ENCODE measurements around the gene TADA1. TPM values are rescaled to one million over a fixed set of nuclear protein-coding genes. Genes with fewer than 3 reads are reported as not detected.
"Not testable (repeated sequence)": the region's sequence is repeated elsewhere in the genome, so short reads cannot be mapped to it uniquely, and the experiment has no call there.

TADA1 gene
- total RNA-seq, 1 experiment from 2014 or later: 14.7 TPM

DNA sequence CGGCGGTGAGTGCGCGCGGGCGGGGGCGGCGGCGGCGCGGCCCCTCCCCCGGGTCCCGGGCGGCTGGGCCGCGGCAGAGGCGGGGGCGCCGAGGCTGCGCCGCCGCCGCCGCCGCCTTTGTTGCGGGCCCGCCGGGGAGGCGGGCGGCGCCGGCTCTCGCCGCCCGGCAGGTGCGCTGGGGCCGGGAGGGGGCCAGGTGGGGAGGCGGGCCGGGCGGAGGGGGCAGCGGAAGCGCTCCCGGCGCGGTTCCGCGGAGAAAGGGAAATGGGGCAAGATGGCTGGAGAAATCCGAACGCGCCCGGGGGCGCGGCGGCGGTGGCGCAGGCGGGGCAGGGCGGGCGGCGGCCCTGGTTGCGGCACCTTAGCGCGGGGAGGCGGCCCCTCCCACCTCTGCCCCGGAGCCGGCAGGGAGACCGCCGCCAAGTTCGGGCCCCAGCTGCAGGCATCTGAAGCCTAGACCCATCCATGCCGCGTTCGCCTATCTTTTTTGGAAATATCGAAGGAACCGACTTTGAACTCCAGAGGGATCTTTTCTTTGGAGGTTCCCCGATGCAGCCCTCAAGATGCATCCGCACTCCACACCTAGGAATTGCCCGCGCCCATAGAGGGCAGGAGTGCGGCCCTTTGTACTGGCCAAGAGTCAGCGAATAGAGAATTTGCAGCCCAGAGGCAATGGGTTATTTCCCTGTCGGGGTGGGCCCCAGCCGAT lies 36.3 kb downstream of the TADA1 start:
- Mint-ChIP-seq H3K9me3 (ENCODE audit: unreplicated experiment) (no peaks in the 10 kb centered on the region), H3K27me3 (ENCODE audit: insufficient read depth, unreplicated experiment) (no peaks in the 10 kb centered on the region), H3K4me1 (ENCODE audit: insufficient read depth, unreplicated experiment) (peaks cover 52% of the 10 kb centered on the region), H3K36me3 (ENCODE audit: insufficient read depth, unreplicated experiment) (peaks cover 40% of the 10 kb centered on the region), H3K4me3 (ENCODE audit: unreplicated experiment) (peak overlapping the region; percentile 90), H3K27ac (ENCODE audit: low read depth, unreplicated experiment) (peak overlapping the region; percentile 96)
- ChIA-PET POLR2A (interaction anchor here (0.6 to 4.8 kb wide), 29 partner anchors 8 to 1142 kb away, joined by 3 to 46 read pairs (median 3); partner anchors contain the start of genes ALDH9A1 and TADA1), CTCF (interaction anchor here (0.6 to 3.1 kb wide), 14 partner anchors 9 to 925 kb away, joined by 3 to 12 read pairs (median 4); partner anchors contain the start of gene TADA1)
- peak; percentile 68 for DNase-seq (ENCODE audit: unreplicated experiment)
- intact Hi-C loops (cut with micrococcal nuclease): loop anchor here (2.0 to 10.0 kb wide), 2 partner anchors 37 to 915 kb away; partner anchors contain the start of gene TADA1
- BruUV-seq (replicated peaks): no TSS peak
- TF ChIP-seq, protein P1, sequence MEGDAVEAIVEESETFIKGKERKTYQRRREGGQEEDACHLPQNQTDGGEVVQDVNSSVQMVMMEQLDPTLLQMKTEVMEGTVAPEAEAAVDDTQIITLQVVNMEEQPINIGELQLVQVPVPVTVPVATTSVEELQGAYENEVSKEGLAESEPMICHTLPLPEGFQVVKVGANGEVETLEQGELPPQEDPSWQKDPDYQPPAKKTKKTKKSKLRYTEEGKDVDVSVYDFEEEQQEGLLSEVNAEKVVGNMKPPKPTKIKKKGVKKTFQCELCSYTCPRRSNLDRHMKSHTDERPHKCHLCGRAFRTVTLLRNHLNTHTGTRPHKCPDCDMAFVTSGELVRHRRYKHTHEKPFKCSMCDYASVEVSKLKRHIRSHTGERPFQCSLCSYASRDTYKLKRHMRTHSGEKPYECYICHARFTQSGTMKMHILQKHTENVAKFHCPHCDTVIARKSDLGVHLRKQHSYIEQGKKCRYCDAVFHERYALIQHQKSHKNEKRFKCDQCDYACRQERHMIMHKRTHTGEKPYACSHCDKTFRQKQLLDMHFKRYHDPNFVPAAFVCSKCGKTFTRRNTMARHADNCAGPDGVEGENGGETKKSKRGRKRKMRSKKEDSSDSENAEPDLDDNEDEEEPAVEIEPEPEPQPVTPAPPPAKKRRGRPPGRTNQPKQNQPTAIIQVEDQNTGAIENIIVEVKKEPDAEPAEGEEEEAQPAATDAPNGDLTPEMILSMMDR (IDR thresholded peaks at IDR 0.05; ENCODE audit: unreplicated experiment): peak; percentile 18

DNA sequence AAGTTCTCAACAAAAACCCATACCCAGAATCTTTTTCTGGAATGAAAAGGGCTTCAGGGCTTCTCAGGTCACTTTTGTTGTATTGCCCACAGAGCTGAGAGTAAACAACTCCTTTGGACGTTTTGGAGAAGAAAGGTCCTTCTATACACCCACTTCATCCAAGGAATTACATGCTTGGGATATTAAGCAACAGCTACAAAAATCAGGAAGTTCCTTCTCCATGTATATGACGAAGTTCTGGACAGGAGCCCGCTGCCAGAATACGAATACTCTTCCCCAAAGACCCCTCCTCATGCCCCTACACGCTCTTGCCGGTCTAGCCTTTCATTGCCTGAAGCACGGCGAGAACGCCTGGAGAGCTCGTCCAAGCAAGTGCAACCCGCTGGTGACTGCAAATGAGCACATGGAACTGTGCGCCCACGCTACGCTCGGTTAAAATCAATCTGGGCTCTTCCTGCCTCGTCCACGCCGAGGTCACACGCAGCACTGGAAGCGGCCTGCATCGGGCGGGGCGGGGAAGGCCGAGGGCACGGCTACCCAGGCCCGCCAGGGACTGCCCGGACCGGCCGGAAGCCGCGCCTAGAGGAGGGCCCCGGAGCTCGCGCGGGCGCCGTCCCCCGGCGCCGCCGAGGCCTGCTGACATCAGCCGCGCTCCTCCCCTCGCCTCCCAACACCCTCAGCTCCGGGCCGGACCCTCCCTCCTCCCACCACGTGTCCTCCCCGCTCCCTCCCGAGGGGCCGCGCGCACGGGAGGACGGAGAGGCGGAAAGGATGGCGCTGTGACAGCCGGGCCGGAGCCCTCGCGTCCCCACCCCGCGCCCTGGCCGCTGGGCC lies 37.1 kb downstream of the TADA1 start, which contains the start of gene POGK:
Gene POGK (plus strand): TSS at position 710 of the 834 bp plus-strand sequence. CDS start 1,482 bp downstream, outside the sequence.
- BruUV-seq (replicated peaks): TSS peak; percentile 93
- ChIA-PET POLR2A (interaction anchor here (0.5 to 4.8 kb wide), 39 partner anchors 9 to 1141 kb away, joined by 3 to 46 read pairs (median 4); partner anchors contain the start of genes ALDH9A1 and TADA1), CTCF (interaction anchor here (0.6 to 3.1 kb wide), 17 partner anchors 14 to 908 kb away, joined by 3 to 12 read pairs (median 4); no protein-coding TSS in a partner anchor)
- TF ChIP-seq, protein P1 (IDR thresholded peaks at IDR 0.05; ENCODE audit: unreplicated experiment): no peak
- Mint-ChIP-seq H3K4me3 (ENCODE audit: unreplicated experiment) (peak within 1 kb of the TSS; percentile 90), H3K9me3 (ENCODE audit: unreplicated experiment) (no peaks in the 10 kb centered on the region), H3K27me3 (ENCODE audit: insufficient read depth, unreplicated experiment) (no peaks in the 10 kb centered on the region), H3K36me3 (ENCODE audit: insufficient read depth, unreplicated experiment) (peaks cover 32% of the 10 kb centered on the region), H3K4me1 (ENCODE audit: insufficient read depth, unreplicated experiment) (peaks cover 47% of the 10 kb centered on the region), H3K27ac (ENCODE audit: low read depth, unreplicated experiment) (peak within 1 kb of the TSS; percentile 96)
- intact Hi-C loops (cut with micrococcal nuclease): loop anchor here (2.0 to 10.0 kb wide), 2 partner anchors 38 to 914 kb away; partner anchors contain the start of gene TADA1
- DNase-seq (ENCODE audit: unreplicated experiment): peak; percentile 95

DNA sequence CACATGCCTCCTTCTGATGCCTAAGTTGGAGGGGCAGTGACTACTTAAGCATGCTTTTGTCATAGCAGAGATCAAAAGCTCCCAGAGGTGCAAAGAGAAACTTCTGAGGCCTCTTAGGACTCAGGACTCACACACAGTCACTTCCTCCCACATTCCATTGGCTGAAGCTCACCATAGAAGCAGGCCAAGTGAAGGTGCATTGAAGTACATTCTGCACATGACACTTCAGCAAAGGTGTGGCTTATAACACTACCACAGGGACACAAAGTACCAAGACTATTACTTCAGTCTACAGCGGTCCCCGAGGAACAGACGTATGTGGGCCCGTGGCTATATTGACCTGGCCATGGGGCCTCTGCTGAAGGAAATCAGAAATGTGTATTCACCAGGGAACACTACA lies 39.3 kb downstream of the TADA1 start:
- peak overlapping the region; percentile 55 for H3K27ac Mint-ChIP-seq (ENCODE audit: low read depth, unreplicated experiment)
- intact Hi-C loops (cut with micrococcal nuclease): loop anchor here (10.0 kb wide), 1 partner anchor 912 kb away; no protein-coding TSS in a partner anchor
- H3K9me3 Mint-ChIP-seq (ENCODE audit: unreplicated experiment): no peaks in the 10 kb centered on the region
- no TSS peak for BruUV-seq (replicated peaks)
- CTCF ChIA-PET: interaction anchor here (0.5 to 2.0 kb wide), 5 partner anchors 14 to 1095 kb away, joined by 3 to 4 read pairs (median 3); no protein-coding TSS in a partner anchor
- H3K27me3 Mint-ChIP-seq (ENCODE audit: insufficient read depth, unreplicated experiment): no peaks in the 10 kb centered on the region
- POLR2A ChIA-PET: interaction anchor here (4.8 kb wide), 1 partner anchor 39 kb away, joined by 46 read pairs; the partner anchor contains the start of gene TADA1
- DNase-seq (ENCODE audit: unreplicated experiment): peak; percentile 28
- H3K4me1 Mint-ChIP-seq (ENCODE audit: insufficient read depth, unreplicated experiment): peaks cover 41% of the 10 kb centered on the region
- peak overlapping the region; percentile 26 for H3K4me3 Mint-ChIP-seq (ENCODE audit: unreplicated experiment)
- TF ChIP-seq, protein P1 (IDR thresholded peaks at IDR 0.05; ENCODE audit: unreplicated experiment): no peak
- peaks cover 10% of the 10 kb centered on the region for H3K36me3 Mint-ChIP-seq (ENCODE audit: insufficient read depth, unreplicated experiment)

DNA sequence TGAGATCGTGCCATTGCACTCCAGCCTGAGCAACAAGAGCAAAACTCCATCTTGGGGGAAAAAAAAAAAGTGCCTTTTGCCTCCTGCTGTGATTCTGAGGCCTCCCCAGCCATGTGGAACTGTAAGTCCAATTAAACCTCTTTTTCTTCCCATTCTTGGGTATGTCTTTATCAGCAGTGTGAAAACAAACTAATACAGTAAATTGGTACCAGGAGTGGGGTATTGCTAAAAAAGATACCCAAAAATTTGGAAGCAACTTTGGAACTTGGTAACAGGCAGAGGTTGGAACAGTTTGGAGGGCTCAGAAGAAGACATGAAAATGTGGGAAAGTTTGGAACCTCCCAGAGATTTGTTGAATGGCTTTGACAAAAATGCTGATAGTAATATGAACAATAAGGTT lies 46.3 kb downstream of the TADA1 start:
- H3K4me1 Mint-ChIP-seq (ENCODE audit: insufficient read depth, unreplicated experiment); H3K27ac Mint-ChIP-seq (ENCODE audit: low read depth, unreplicated experiment); H3K4me3 Mint-ChIP-seq (ENCODE audit: unreplicated experiment); POLR2A ChIA-PET; DNase-seq (ENCODE audit: unreplicated experiment); BruUV-seq (replicated peaks); H3K27me3 Mint-ChIP-seq (ENCODE audit: insufficient read depth, unreplicated experiment); H3K36me3 Mint-ChIP-seq (ENCODE audit: insufficient read depth, unreplicated experiment): not testable (repeated sequence)
- peaks cover 12% of the 10 kb centered on the region for H3K9me3 Mint-ChIP-seq (ENCODE audit: unreplicated experiment)
- intact Hi-C loops (cut with micrococcal nuclease): loop anchor here (10.0 kb wide), 1 partner anchor 905 kb away; no protein-coding TSS in a partner anchor
- CTCF ChIA-PET: interaction anchor here (1.6 kb wide), 1 partner anchor 49 kb away, joined by 3 read pairs; no protein-coding TSS in a partner anchor

Measured in MCF 10A (cell line).